Measurements from ENCODE around the gene LARP1B. TPM values are rescaled to one million over a fixed set of nuclear protein-coding genes. Genes with fewer than 3 reads are reported as not detected.

Gene LARP1B
- total and polyA plus RNA-seq, 2 donors (not counting 1 experiment from before 2014, with no cell fraction given): 16.8 to 17.1 TPM

GRCh38 chr4:128162434-128162833 lies 101.3 kb downstream of the LARP1B start:
- Histone ChIP-seq H4K20me1 (ENCODE audit: control insufficient read depth, extremely low read depth, insufficient read depth, low read length) (no peaks in the 10 kb centered on the region), H3K27ac (ENCODE audit: insufficient read depth, low read length) (no peak overlapping the region), H3K9ac (ENCODE audit: insufficient read depth, low read length) (no peak overlapping the region), H3K4me2 (ENCODE audit: extremely low read depth, insufficient read depth, low read length) (no peak overlapping the region), H3K36me3 (ENCODE audit: control insufficient read depth, insufficient read depth, low read length) (no peaks in the 10 kb centered on the region), H3K79me2 (ENCODE audit: control insufficient read depth, insufficient read depth, low read length) (no peaks in the 10 kb centered on the region), H3K27me3 (ENCODE audit: control insufficient read depth, insufficient read depth, low read length) (no peaks in the 10 kb centered on the region), H3K4me3 (replicated peaks in 1 of 4; ENCODE audit: control extremely low read depth in 1 of 4, insufficient read depth in 1 of 4, low read depth in 3 of 4, low read length in 4 of 4) (no peak overlapping the region), H3K9me3 (ENCODE audit: control insufficient read depth, insufficient read depth, low read depth, low read length) (no peaks in the 10 kb centered on the region), H3K4me1 (ENCODE audit: control insufficient read depth, extremely low read depth, insufficient read depth, low read length) (peaks cover 8% of the 10 kb centered on the region), H2AFZ (ENCODE audit: low read length) (no peak overlapping the region)
- no peak for TF ChIP-seq EZH2 (IDR thresholded peaks at IDR 0.05; ENCODE audit: low read length, missing control alignments)
- no peak for TF ChIP-seq CTCF (conservative IDR thresholded peaks at IDR 0.05 in 1 of 2, IDR thresholded peaks at IDR 0.05 in 1 of 2; ENCODE audit: low read depth in 1 of 2, low read length in 2 of 2)
- DNase-seq (ENCODE audit: low read depth in 2 of 2): peak; percentile 20 to 44

GRCh38 chr4:128163177-128164117 lies 102.3 kb downstream of the LARP1B start:
- Histone ChIP-seq H3K36me3 (ENCODE audit: control insufficient read depth, insufficient read depth, low read length) (no peaks in the 10 kb centered on the region), H3K79me2 (ENCODE audit: control insufficient read depth, insufficient read depth, low read length) (no peaks in the 10 kb centered on the region), H3K27ac (ENCODE audit: insufficient read depth, low read length) (no peak overlapping the region), H3K4me2 (ENCODE audit: extremely low read depth, insufficient read depth, low read length) (no peak overlapping the region), H3K4me1 (ENCODE audit: control insufficient read depth, extremely low read depth, insufficient read depth, low read length) (peaks cover 8% of the 10 kb centered on the region), H3K27me3 (ENCODE audit: control insufficient read depth, insufficient read depth, low read length) (no peaks in the 10 kb centered on the region), H2AFZ (ENCODE audit: low read length) (no peak overlapping the region), H3K9me3 (ENCODE audit: control insufficient read depth, insufficient read depth, low read depth, low read length) (no peaks in the 10 kb centered on the region), H4K20me1 (ENCODE audit: control insufficient read depth, extremely low read depth, insufficient read depth, low read length) (no peaks in the 10 kb centered on the region), H3K4me3 (replicated peaks in 1 of 4; ENCODE audit: control extremely low read depth in 1 of 4, insufficient read depth in 1 of 4, low read depth in 3 of 4, low read length in 4 of 4) (no peak overlapping the region), H3K9ac (ENCODE audit: insufficient read depth, low read length) (no peak overlapping the region)
- DNase-seq (ENCODE audit: low read depth in 2 of 2): peak; percentile 73 to 86
- TF ChIP-seq EZH2 (IDR thresholded peaks at IDR 0.05; ENCODE audit: low read length, missing control alignments) (no peak), CTCF (conservative IDR thresholded peaks at IDR 0.05 in 1 of 2, IDR thresholded peaks at IDR 0.05 in 1 of 2; ENCODE audit: low read depth in 1 of 2, low read length in 2 of 2) (no peak)

GRCh38 chr4:128166982-128167381 lies 105.9 kb downstream of the LARP1B start:
- no peaks in the 10 kb centered on the region for H3K79me2 ChIP-seq (ENCODE audit: control insufficient read depth, insufficient read depth, low read length)
- H3K4me2 ChIP-seq (ENCODE audit: extremely low read depth, insufficient read depth, low read length): no peak overlapping the region
- no peak for DNase-seq (ENCODE audit: low read depth in 2 of 2)
- no peaks in the 10 kb centered on the region for H3K4me1 ChIP-seq (ENCODE audit: control insufficient read depth, extremely low read depth, insufficient read depth, low read length)
- no peak for TF ChIP-seq EZH2 (IDR thresholded peaks at IDR 0.05; ENCODE audit: low read length, missing control alignments)
- no peak for TF ChIP-seq CTCF (conservative IDR thresholded peaks at IDR 0.05 in 1 of 2, IDR thresholded peaks at IDR 0.05 in 1 of 2; ENCODE audit: low read depth in 1 of 2, low read length in 2 of 2)
- no peak overlapping the region for H2AFZ ChIP-seq (ENCODE audit: low read length)
- no peaks in the 10 kb centered on the region for H3K27me3 ChIP-seq (ENCODE audit: control insufficient read depth, insufficient read depth, low read length)
- no peak overlapping the region for H3K27ac ChIP-seq (ENCODE audit: insufficient read depth, low read length)
- no peak overlapping the region for H3K9ac ChIP-seq (ENCODE audit: insufficient read depth, low read length)
- H4K20me1 ChIP-seq (ENCODE audit: control insufficient read depth, extremely low read depth, insufficient read depth, low read length): no peaks in the 10 kb centered on the region
- no peak overlapping the region for H3K4me3 ChIP-seq (replicated peaks in 1 of 4; ENCODE audit: control extremely low read depth in 1 of 4, insufficient read depth in 1 of 4, low read depth in 3 of 4, low read length in 4 of 4)
- H3K9me3 ChIP-seq (ENCODE audit: control insufficient read depth, insufficient read depth, low read depth, low read length): no peaks in the 10 kb centered on the region
- H3K36me3 ChIP-seq (ENCODE audit: control insufficient read depth, insufficient read depth, low read length): no peaks in the 10 kb centered on the region

Data from fibroblast of lung (primary cell).